GM23338 (cell line): ENCODE results near the gene ERVK3-1. TPM values are rescaled to one million over a fixed set of nuclear protein-coding genes. Genes with fewer than 3 reads are reported as not detected.

Experiments used
- ATAC-seq: fragments of 200-7000 bp; cut with Tn5 transposase; 3 replicates; pipeline ENCODE4 v1.9.1; 2020
- DNase-seq: peaks from one replicate; pipeline ENCODE4 v3.0.0-alpha.2; 2015; ENCODE audit warnings: low spot score
- H2AFZ ChIP-seq: fragments of 200-600 bp; sonication (generic); 2 replicates; pipeline ENCODE4 v1.8.0; 2016; ENCODE audit warnings: antibody characterized with exemption, mild to moderate bottlenecking, moderate library complexity
- H3F3A ChIP-seq: fragments of 200-600 bp; sonication (generic); replicated peaks from 2 replicates; pipeline ENCODE4 v1.8.0; 2017; ENCODE audit warnings: antibody characterized with exemption, mixed run types, low read depth
- H3K27ac ChIP-seq: fragments of 200-600 bp; sonication (generic); 2 replicates; pipeline ENCODE4 v1.6.1; 2016; ENCODE audit warnings: low read depth
- H3K27me3 ChIP-seq: fragments of 200-600 bp; sonication (generic); 2 replicates; pipeline ENCODE4 v1.8.0; 2016; ENCODE audit warnings: mild to moderate bottlenecking, mixed run types, moderate library complexity; ENCODE audit not compliant: insufficient read depth
- H3K36me3 ChIP-seq: fragments of 200-600 bp; sonication (generic); 2 replicates; pipeline ENCODE4 v1.8.0; 2016; ENCODE audit warnings: mild to moderate bottlenecking; ENCODE audit not compliant: insufficient read depth
- H3K4me1 ChIP-seq: fragments of 200-600 bp; sonication (generic); 2 replicates; pipeline ENCODE4 v1.8.0; 2016; ENCODE audit warnings: mild to moderate bottlenecking, moderate library complexity; ENCODE audit not compliant: insufficient read depth
- H3K4me2 ChIP-seq: fragments of 200-600 bp; sonication (generic); 2 replicates; pipeline ENCODE4 v1.7.1; 2017; ENCODE audit warnings: mixed run types
- H3K4me3 ChIP-seq: fragments of 200-600 bp; sonication (generic); 2 replicates; pipeline ENCODE4 v1.6.1; 2016; ENCODE audit warnings: mixed run types
- H3K79me2 ChIP-seq: fragments of 200-600 bp; sonication (generic); replicated peaks from 2 replicates; pipeline ENCODE4 v1.8.0; 2017; ENCODE audit warnings: mild to moderate bottlenecking; ENCODE audit not compliant: insufficient read depth
- H3K9me2 ChIP-seq: fragments of 200-600 bp; sonication (generic); 2 replicates; pipeline ENCODE4 v1.8.0; 2017; ENCODE audit not compliant: insufficient read depth
- H4K20me1 ChIP-seq: fragments of 200-600 bp; sonication (generic); replicated peaks from 2 replicates; pipeline ENCODE4 v1.8.0; 2017; ENCODE audit warnings: mild to moderate bottlenecking; ENCODE audit not compliant: insufficient read depth
- H3K27ac Mint-ChIP-seq: 2 replicates; pipeline ENCODE4 v1.8.0; 2020; ENCODE audit warnings: inconsistent platforms, mild to moderate bottlenecking, moderate library complexity, mixed read lengths
- H3K27me3 Mint-ChIP-seq: 3 replicates; pipeline ENCODE4 v1.8.0; 2022; ENCODE audit warnings: low read depth, mild to moderate bottlenecking, moderate library complexity, mixed read lengths, inconsistent platforms; ENCODE audit not compliant: insufficient read depth, poor library complexity
- H3K36me3 Mint-ChIP-seq: 3 replicates; pipeline ENCODE4 v1.8.0; 2021; ENCODE audit warnings: low read depth, mild to moderate bottlenecking, inconsistent platforms, moderate library complexity, mixed read lengths
- H3K4me1 Mint-ChIP-seq: 3 replicates; pipeline ENCODE4 v1.8.0; 2020; ENCODE audit warnings: mild to moderate bottlenecking, inconsistent platforms, mixed read lengths
- H3K4me3 Mint-ChIP-seq: 3 replicates; pipeline ENCODE4 v1.8.0; 2021; ENCODE audit warnings: moderate library complexity, mild to moderate bottlenecking, inconsistent platforms, mixed read lengths
- H3K9me3 Mint-ChIP-seq: 3 replicates; pipeline ENCODE4 v1.8.0; 2020; ENCODE audit warnings: moderate library complexity, mild to moderate bottlenecking, inconsistent platforms, mixed read lengths
- CREB1 ChIP-seq: fragments of 250-450 bp; sonication (Bioruptor Pico); IDR thresholded peaks from 2 replicates; pipeline ENCODE4 v1.5.0; 2020; ENCODE audit warnings: low read depth, mild to moderate bottlenecking, moderate library complexity
- EZH2 ChIP-seq: fragments of 200-600 bp; sonication (generic); IDR thresholded peaks from one replicate; pipeline ENCODE4 v1.8.0; 2017; ENCODE audit warnings: antibody characterized with exemption, mild to moderate bottlenecking, low read depth; ENCODE audit not compliant: unreplicated experiment
- EZH2phosphoT487 ChIP-seq: fragments of 200-600 bp; sonication (generic); IDR thresholded peaks from one replicate; pipeline ENCODE4 v1.8.1; 2018; ENCODE audit warnings: antibody characterized with exemption; ENCODE audit not compliant: unreplicated experiment
- JUNB ChIP-seq: IDR thresholded peaks from one replicate; pipeline ENCODE4 v1.6.1; 2016; ENCODE audit warnings: antibody characterized with exemption; ENCODE audit not compliant: unreplicated experiment
- NANOG ChIP-seq: IDR thresholded peaks from 2 replicates; pipeline ENCODE4 v1.6.1; 2016; ENCODE audit warnings: antibody characterized with exemption, borderline replicate concordance
- POLR2AphosphoS5 ChIP-seq: IDR thresholded peaks from 2 replicates; pipeline ENCODE4 v1.6.1; 2016; ENCODE audit warnings: antibody characterized with exemption, low read depth
- STAT1 ChIP-seq: IDR thresholded peaks from one replicate; pipeline ENCODE4 v1.6.1; 2016; ENCODE audit warnings: antibody characterized with exemption; ENCODE audit not compliant: unreplicated experiment
- ZNF114 ChIP-seq: fragments of 250-450 bp; sonication (Bioruptor Pico); IDR thresholded peaks from 2 replicates; pipeline ENCODE4 v1.5.0; 2020; ENCODE audit warnings: mild to moderate bottlenecking, moderate library complexity
- ZNF331 ChIP-seq: fragments of 250-450 bp; sonication (Bioruptor Pico); IDR thresholded peaks from 2 replicates; pipeline ENCODE4 v1.5.0; 2020; ENCODE audit warnings: low read depth, mild to moderate bottlenecking, moderate library complexity
- polyA plus RNA-seq: library from polyadenylated mRNA; unstranded; fragments of >200 nt; fragmentation: Nextera tagmentation; extraction: Ambion mirVana; gene quantifications from 2 replicates; pipeline ENCODE4 v1.2.1, GENCODE V29; 2016
- total RNA-seq: library from RNA; depleted of rRNA; stranded (reverse); fragments of >200 nt; shearing (Covaris generic); gene quantifications from 2 replicates; pipeline ENCODE4 v1.2.3, GENCODE V29; 2014
- TF ChIP-seq, protein P1 (sequence below): fragments of 250-450 bp; sonication (Bioruptor Pico); IDR thresholded peaks from 2 replicates; pipeline ENCODE4 v1.5.0; 2020; ENCODE audit warnings: mild to moderate bottlenecking, moderate library complexity
- TF ChIP-seq, protein P2 (sequence below): IDR thresholded peaks from one replicate; pipeline ENCODE4 v1.6.1; 2018; ENCODE audit warnings: antibody characterized with exemption; ENCODE audit not compliant: unreplicated experiment
- TF ChIP-seq, protein P3 (sequence below), 2 experiments: fragments of 200-600 bp in 1 of 2; sonication (generic) in 1 of 2; conservative IDR thresholded peaks; 2 replicates each; pipeline versions ENCODE4 v1.5.1 to v1.6.1; 2016 to 2017; ENCODE audit warnings: antibody characterized with exemption in 2 of 2, low read depth in 2 of 2, mild to moderate bottlenecking in 2 of 2, moderate library complexity in 1 of 2
- TF ChIP-seq, protein P4 (sequence below): IDR thresholded peaks from 2 replicates; pipeline ENCODE4 v1.6.1; 2016; ENCODE audit warnings: antibody characterized with exemption

ERVK3-1 gene
- total and polyA plus RNA-seq, 2 experiments from 2014 or later: 34.4 to 66.2 TPM

DNA sequence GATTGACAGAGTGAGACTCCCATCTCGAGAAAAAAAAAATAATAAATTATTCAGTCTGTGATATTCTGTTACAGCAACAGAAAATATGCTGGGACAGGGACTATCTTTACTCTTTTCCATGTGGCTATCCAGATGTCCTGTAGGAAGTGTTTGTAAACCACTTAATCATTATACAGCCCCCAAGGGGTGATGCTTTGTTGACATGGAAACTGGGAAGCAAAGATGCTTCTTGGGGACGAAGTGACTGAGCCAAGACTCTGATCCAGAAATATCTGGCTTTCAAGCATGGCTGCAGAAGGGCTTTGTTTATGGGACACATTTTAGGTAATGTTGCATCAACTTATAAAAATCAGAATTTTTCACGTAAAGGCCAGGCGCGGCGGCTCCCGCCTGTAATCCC, 21.0 kb upstream of the ERVK3-1 start:
- ATAC-seq: no peak
- Histone ChIP-seq H3K27me3 (no peaks in the 10 kb centered on the region), H3F3A (no peaks in the 10 kb centered on the region), H2AFZ (no peak overlapping the region), H3K4me3 (no peak overlapping the region), H3K36me3 (peaks cover 32% of the 10 kb centered on the region; the same call in 1 of the 2 replicates), H3K4me1 (peaks cover 18% of the 10 kb centered on the region), H3K9me2 (no peaks in the 10 kb centered on the region), H3K4me2 (no peak overlapping the region), H3K79me2 (peaks cover 69% of the 10 kb centered on the region), H3K27ac (no peak overlapping the region), H4K20me1 (peaks cover 53% of the 10 kb centered on the region)
- Mint-ChIP-seq H3K9me3 (no peaks in the 10 kb centered on the region), H3K4me1 (peaks cover 18% of the 10 kb centered on the region), H3K27ac (no peak overlapping the region), H3K4me3 (no peak overlapping the region), H3K36me3 (peaks cover 73% of the 10 kb centered on the region), H3K27me3 (peaks cover 4% of the 10 kb centered on the region)
- no peak for DNase-seq
- TF ChIP-seq JUNB: no peak
- TF ChIP-seq, protein P1, sequence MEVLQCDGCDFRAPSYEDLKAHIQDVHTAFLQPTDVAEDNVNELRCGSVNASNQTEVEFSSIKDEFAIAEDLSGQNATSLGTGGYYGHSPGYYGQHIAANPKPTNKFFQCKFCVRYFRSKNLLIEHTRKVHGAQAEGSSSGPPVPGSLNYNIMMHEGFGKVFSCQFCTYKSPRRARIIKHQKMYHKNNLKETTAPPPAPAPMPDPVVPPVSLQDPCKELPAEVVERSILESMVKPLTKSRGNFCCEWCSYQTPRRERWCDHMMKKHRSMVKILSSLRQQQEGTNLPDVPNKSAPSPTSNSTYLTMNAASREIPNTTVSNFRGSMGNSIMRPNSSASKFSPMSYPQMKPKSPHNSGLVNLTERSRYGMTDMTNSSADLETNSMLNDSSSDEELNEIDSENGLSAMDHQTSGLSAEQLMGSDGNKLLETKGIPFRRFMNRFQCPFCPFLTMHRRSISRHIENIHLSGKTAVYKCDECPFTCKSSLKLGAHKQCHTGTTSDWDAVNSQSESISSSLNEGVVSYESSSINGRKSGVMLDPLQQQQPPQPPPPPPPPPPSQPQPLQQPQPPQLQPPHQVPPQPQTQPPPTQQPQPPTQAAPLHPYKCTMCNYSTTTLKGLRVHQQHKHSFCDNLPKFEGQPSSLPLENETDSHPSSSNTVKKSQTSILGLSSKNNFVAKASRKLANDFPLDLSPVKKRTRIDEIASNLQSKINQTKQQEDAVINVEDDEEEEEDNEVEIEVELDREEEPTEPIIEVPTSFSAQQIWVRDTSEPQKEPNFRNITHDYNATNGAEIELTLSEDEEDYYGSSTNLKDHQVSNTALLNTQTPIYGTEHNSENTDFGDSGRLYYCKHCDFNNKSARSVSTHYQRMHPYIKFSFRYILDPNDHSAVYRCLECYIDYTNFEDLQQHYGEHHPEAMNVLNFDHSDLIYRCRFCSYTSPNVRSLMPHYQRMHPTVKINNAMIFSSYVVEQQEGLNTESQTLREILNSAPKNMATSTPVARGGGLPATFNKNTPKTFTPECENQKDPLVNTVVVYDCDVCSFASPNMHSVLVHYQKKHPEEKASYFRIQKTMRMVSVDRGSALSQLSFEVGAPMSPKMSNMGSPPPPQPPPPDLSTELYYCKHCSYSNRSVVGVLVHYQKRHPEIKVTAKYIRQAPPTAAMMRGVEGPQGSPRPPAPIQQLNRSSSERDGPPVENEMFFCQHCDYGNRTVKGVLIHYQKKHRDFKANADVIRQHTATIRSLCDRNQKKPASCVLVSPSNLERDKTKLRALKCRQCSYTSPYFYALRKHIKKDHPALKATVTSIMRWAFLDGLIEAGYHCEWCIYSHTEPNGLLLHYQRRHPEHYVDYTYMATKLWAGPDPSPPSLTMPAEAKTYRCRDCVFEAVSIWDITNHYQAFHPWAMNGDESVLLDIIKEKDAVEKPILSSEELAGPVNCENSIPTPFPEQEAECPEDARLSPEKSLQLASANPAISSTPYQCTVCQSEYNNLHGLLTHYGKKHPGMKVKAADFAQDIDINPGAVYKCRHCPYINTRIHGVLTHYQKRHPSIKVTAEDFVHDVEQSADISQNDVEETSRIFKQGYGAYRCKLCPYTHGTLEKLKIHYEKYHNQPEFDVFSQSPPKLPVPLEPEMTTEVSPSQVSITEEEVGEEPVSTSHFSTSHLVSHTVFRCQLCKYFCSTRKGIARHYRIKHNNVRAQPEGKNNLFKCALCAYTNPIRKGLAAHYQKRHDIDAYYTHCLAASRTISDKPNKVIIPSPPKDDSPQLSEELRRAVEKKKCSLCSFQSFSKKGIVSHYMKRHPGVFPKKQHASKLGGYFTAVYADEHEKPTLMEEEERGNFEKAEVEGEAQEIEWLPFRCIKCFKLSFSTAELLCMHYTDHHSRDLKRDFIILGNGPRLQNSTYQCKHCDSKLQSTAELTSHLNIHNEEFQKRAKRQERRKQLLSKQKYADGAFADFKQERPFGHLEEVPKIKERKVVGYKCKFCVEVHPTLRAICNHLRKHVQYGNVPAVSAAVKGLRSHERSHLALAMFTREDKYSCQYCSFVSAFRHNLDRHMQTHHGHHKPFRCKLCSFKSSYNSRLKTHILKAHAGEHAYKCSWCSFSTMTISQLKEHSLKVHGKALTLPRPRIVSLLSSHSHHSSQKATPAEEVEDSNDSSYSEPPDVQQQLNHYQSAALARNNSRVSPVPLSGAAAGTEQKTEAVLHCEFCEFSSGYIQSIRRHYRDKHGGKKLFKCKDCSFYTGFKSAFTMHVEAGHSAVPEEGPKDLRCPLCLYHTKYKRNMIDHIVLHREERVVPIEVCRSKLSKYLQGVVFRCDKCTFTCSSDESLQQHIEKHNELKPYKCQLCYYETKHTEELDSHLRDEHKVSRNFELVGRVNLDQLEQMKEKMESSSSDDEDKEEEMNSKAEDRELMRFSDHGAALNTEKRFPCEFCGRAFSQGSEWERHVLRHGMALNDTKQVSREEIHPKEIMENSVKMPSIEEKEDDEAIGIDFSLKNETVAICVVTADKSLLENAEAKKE (CRISPR knock-in tag): no peak
- no peak for TF ChIP-seq ZNF114
- no peak for TF ChIP-seq EZH2phosphoT487
- TF ChIP-seq, protein P2, sequence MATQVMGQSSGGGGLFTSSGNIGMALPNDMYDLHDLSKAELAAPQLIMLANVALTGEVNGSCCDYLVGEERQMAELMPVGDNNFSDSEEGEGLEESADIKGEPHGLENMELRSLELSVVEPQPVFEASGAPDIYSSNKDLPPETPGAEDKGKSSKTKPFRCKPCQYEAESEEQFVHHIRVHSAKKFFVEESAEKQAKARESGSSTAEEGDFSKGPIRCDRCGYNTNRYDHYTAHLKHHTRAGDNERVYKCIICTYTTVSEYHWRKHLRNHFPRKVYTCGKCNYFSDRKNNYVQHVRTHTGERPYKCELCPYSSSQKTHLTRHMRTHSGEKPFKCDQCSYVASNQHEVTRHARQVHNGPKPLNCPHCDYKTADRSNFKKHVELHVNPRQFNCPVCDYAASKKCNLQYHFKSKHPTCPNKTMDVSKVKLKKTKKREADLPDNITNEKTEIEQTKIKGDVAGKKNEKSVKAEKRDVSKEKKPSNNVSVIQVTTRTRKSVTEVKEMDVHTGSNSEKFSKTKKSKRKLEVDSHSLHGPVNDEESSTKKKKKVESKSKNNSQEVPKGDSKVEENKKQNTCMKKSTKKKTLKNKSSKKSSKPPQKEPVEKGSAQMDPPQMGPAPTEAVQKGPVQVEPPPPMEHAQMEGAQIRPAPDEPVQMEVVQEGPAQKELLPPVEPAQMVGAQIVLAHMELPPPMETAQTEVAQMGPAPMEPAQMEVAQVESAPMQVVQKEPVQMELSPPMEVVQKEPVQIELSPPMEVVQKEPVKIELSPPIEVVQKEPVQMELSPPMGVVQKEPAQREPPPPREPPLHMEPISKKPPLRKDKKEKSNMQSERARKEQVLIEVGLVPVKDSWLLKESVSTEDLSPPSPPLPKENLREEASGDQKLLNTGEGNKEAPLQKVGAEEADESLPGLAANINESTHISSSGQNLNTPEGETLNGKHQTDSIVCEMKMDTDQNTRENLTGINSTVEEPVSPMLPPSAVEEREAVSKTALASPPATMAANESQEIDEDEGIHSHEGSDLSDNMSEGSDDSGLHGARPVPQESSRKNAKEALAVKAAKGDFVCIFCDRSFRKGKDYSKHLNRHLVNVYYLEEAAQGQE: no peak
- no peak for TF ChIP-seq CREB1 (CRISPR knock-in tag)
- TF ChIP-seq, protein P3, sequence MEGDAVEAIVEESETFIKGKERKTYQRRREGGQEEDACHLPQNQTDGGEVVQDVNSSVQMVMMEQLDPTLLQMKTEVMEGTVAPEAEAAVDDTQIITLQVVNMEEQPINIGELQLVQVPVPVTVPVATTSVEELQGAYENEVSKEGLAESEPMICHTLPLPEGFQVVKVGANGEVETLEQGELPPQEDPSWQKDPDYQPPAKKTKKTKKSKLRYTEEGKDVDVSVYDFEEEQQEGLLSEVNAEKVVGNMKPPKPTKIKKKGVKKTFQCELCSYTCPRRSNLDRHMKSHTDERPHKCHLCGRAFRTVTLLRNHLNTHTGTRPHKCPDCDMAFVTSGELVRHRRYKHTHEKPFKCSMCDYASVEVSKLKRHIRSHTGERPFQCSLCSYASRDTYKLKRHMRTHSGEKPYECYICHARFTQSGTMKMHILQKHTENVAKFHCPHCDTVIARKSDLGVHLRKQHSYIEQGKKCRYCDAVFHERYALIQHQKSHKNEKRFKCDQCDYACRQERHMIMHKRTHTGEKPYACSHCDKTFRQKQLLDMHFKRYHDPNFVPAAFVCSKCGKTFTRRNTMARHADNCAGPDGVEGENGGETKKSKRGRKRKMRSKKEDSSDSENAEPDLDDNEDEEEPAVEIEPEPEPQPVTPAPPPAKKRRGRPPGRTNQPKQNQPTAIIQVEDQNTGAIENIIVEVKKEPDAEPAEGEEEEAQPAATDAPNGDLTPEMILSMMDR (conservative IDR thresholded peaks at IDR 0.05; ENCODE audit: low read depth in 2 of 2): no peak
- TF ChIP-seq, protein P4, sequence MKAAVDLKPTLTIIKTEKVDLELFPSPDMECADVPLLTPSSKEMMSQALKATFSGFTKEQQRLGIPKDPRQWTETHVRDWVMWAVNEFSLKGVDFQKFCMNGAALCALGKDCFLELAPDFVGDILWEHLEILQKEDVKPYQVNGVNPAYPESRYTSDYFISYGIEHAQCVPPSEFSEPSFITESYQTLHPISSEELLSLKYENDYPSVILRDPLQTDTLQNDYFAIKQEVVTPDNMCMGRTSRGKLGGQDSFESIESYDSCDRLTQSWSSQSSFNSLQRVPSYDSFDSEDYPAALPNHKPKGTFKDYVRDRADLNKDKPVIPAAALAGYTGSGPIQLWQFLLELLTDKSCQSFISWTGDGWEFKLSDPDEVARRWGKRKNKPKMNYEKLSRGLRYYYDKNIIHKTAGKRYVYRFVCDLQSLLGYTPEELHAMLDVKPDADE: no peak
- TF ChIP-seq POLR2AphosphoS5: no peak
- TF ChIP-seq NANOG: no peak
- TF ChIP-seq STAT1: no peak
- no peak for TF ChIP-seq EZH2
- TF ChIP-seq ZNF331: no peak
